A673 (cell line): ENCODE measurements around the gene RAB11FIP4. TPM values are rescaled to one million over a fixed set of nuclear protein-coding genes. Genes with fewer than 3 reads are reported as not detected.
A peak's percentile ranks its signal among the peaks of the same experiment; 100 is the strongest.

Experiments
- BruUV-seq: library from RNA; stranded (reverse); fragments of 400-500 nt; replicated peaks from 2 replicates; lab custom pipeline; 2021; lab: Mats Ljungman, UMichigan
- CTCF ChIA-PET: fragments of 300-600 bp; sonication (Branson Sonifier 250); formaldehyde crosslinking; loops from one replicate; lab custom pipeline; 2022; ENCODE audit warnings: antibody characterized with exemption; lab: Charles Lee
- POLR2A ChIA-PET: fragments of 300-600 bp; sonication (Branson Sonifier 250); formaldehyde crosslinking; loops from one replicate; lab custom pipeline; 2022; ENCODE audit warnings: antibody characterized with exemption; ENCODE audit not compliant: low non-redundant PET; lab: Charles Lee
- DNase-seq: peaks from one replicate; pipeline ENCODE4 v3.0.0-alpha.2; 2015; ENCODE audit warnings: low spot score
- H3K27ac ChIP-seq: fragments of 200-600 bp; sonication (generic); 2 replicates; pipeline ENCODE4 v1.5.1; 2016; ENCODE audit warnings: mixed run types, low read depth, mild to moderate bottlenecking, mixed read lengths, antibody characterized with exemption, low read length; ENCODE audit not compliant: poor library complexity, severe bottlenecking
- H3K27me3 ChIP-seq: fragments of 200-600 bp; sonication (generic); replicated peaks from 2 replicates; pipeline ENCODE4 v1.6.1; 2017; ENCODE audit warnings: mixed run types, low read depth, mild to moderate bottlenecking, mixed read lengths, antibody characterized with exemption, low read length; ENCODE audit not compliant: insufficient read depth, poor library complexity
- H3K36me3 ChIP-seq: fragments of 200-600 bp; sonication (generic); 2 replicates; pipeline ENCODE4 v1.6.1; 2016; ENCODE audit warnings: mixed run types, mild to moderate bottlenecking, mixed read lengths, antibody characterized with exemption, low read length; ENCODE audit not compliant: insufficient read depth, poor library complexity, severe bottlenecking
- H3K4me1 ChIP-seq: fragments of 200-600 bp; sonication (generic); 2 replicates; pipeline ENCODE4 v1.6.1; 2017; ENCODE audit warnings: mixed run types, mild to moderate bottlenecking, mixed read lengths, antibody characterized with exemption, low read length; ENCODE audit not compliant: insufficient read depth, poor library complexity, severe bottlenecking
- H3K4me3 ChIP-seq: fragments of 200-600 bp; sonication (generic); 2 replicates; pipeline ENCODE4 v1.5.1; 2016; ENCODE audit warnings: low read depth, mixed run types, mild to moderate bottlenecking, mixed read lengths, low read length; ENCODE audit not compliant: poor library complexity, severe bottlenecking
- H3K9me3 ChIP-seq: fragments of 200-600 bp; sonication (generic); 2 replicates; pipeline ENCODE4 v1.6.1; 2016; ENCODE audit warnings: mixed run types, low read depth, mild to moderate bottlenecking, mixed read lengths, antibody characterized with exemption, low read length; ENCODE audit not compliant: poor library complexity, severe bottlenecking
- CTCF ChIP-seq: fragments of 300-800, 200-600 bp; sonication (generic); conservative IDR thresholded peaks from 2 replicates; pipeline ENCODE4 v1.5.1; 2017; ENCODE audit warnings: low read depth, mild to moderate bottlenecking, antibody characterized with exemption, low read length, moderate library complexity, mixed read lengths
- EZH2 ChIP-seq: fragments of 200-600 bp; sonication (generic); IDR thresholded peaks from 2 replicates; pipeline ENCODE4 v1.6.1; 2017; ENCODE audit warnings: borderline replicate concordance, low read depth, mild to moderate bottlenecking, mixed read lengths, antibody characterized with exemption, low read length; ENCODE audit not compliant: poor library complexity, severe bottlenecking
- intact Hi-C: fragments of 100-400 bp; cut with micrococcal nuclease; formaldehyde crosslinking; loops from one replicate; pipeline ENCODE4 v1.10.0; 2022; ENCODE audit not compliant: unreplicated experiment
- total RNA-seq: library from RNA; stranded (reverse); gene quantifications from 2 replicates; pipeline ENCODE4 v1.2.3, GENCODE V29; 2021

The RAB11FIP4 gene
- total RNA-seq, 1 experiment from 2014 or later, result 2.4 TPM

GRCh38 chr17:31540602-31541307, 149.3 kb downstream of the RAB11FIP4 start:
- Histone ChIP-seq H3K4me3 (no peak overlapping the region), H3K27me3 (no peaks in the 10 kb centered on the region), H3K9me3 (no peaks in the 10 kb centered on the region), H3K27ac (no peak overlapping the region), H3K4me1 (no peaks in the 10 kb centered on the region), H3K36me3 (no peaks in the 10 kb centered on the region)
- BruUV-seq, result no TSS peak
- TF ChIP-seq CTCF (no peak), EZH2 (no peak)
- ChIA-PET POLR2A (no interaction called here), CTCF (no interaction called here)
- intact Hi-C loops, result no loop called here
- DNase-seq, result no peak

GRCh38 chr17:31541559-31541958, 150.1 kb downstream of the RAB11FIP4 start:
- peak; percentile 14 for DNase-seq
- BruUV-seq, result no TSS peak
- CTCF ChIA-PET, result no interaction called here
- Histone ChIP-seq H3K4me1 (no peaks in the 10 kb centered on the region), H3K27ac (no peak overlapping the region), H3K36me3 (no peaks in the 10 kb centered on the region), H3K27me3 (no peaks in the 10 kb centered on the region), H3K4me3 (no peak overlapping the region), H3K9me3 (no peaks in the 10 kb centered on the region)
- TF ChIP-seq EZH2, result no peak
- TF ChIP-seq CTCF, result no peak
- intact Hi-C loops, result no loop called here
- POLR2A ChIA-PET, result no interaction called here

GRCh38 chr17:31544186-31544585, 152.7 kb downstream of the RAB11FIP4 start:
- Histone ChIP-seq H3K27ac (no peak overlapping the region), H3K4me1 (no peaks in the 10 kb centered on the region), H3K27me3 (no peaks in the 10 kb centered on the region), H3K4me3 (no peak overlapping the region), H3K9me3 (no peaks in the 10 kb centered on the region), H3K36me3 (no peaks in the 10 kb centered on the region)
- ChIA-PET CTCF (no interaction called here), POLR2A (no interaction called here)
- DNase-seq, result no peak
- intact Hi-C loops, result no loop called here
- no peak for TF ChIP-seq CTCF
- no peak for TF ChIP-seq EZH2
- BruUV-seq, result no TSS peak
